Measurements from ENCODE around the gene RNF141. TPM values are rescaled to one million over a fixed set of nuclear protein-coding genes. Genes with fewer than 3 reads are reported as not detected.

Gene RNF141
- total and polyA plus RNA-seq, 12 donors, result 6.7 to 43.0 (median 34.2) TPM

DNA sequence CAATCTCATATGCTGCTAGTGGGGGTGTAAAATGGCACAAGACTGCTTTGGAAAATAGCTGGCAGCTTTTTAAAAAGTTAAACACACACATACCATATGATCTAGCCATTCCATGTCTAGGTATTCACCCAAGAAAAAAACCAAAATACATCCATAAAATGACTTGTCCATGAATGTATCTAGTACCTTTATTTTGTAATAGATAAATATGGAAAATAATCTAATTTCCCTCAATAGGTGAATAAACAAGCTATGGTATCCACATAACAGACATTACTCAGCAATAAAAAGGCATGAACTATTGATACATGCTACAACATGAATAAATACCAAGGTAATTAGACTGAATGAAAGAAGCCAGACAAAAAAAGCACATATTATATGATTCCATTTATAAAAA is 22.9 kb downstream of the RNF141 start:
- peaks cover 0 to 95% (median 20%) of the 10 kb centered on the region in 9 donors for H3K36me3 ChIP-seq

GRCh38 chr11:10515418-10515817 is 25.6 kb downstream of the RNF141 start:
- intact Hi-C loops (cut with DNase I), result loop anchor here in 8 of 10 donors (2.0 to 10.0 kb wide), 5 partner anchors 111 to 222 kb away; no protein-coding TSS in a partner anchor
- Histone ChIP-seq H3K4me1 (peaks cover 0 to 12% (median 7%) of the 10 kb centered on the region in 9 donors), H3K4me3 (no peak overlapping the region), H3K27me3 (no peaks in the 10 kb centered on the region), H3K27ac (no peak overlapping the region), H3K9me3 (no peaks in the 10 kb centered on the region), H3K36me3 (peaks cover 0 to 73% (median 4%) of the 10 kb centered on the region in 9 donors)
- 92 to 98% methylated on average over 3 of the region's 3 CpGs for WGBS, 2 donors
- DNase-seq (no peak), ATAC-seq (no peak)
- TF ChIP-seq, protein P1, sequence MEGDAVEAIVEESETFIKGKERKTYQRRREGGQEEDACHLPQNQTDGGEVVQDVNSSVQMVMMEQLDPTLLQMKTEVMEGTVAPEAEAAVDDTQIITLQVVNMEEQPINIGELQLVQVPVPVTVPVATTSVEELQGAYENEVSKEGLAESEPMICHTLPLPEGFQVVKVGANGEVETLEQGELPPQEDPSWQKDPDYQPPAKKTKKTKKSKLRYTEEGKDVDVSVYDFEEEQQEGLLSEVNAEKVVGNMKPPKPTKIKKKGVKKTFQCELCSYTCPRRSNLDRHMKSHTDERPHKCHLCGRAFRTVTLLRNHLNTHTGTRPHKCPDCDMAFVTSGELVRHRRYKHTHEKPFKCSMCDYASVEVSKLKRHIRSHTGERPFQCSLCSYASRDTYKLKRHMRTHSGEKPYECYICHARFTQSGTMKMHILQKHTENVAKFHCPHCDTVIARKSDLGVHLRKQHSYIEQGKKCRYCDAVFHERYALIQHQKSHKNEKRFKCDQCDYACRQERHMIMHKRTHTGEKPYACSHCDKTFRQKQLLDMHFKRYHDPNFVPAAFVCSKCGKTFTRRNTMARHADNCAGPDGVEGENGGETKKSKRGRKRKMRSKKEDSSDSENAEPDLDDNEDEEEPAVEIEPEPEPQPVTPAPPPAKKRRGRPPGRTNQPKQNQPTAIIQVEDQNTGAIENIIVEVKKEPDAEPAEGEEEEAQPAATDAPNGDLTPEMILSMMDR (IDR thresholded peaks at IDR 0.05), result no peak

More for the DNA sequence above, 22.9 kb downstream of the RNF141 start:
- Histone ChIP-seq H3K9me3 (no peaks in the 10 kb centered on the region), H3K4me3 (no peak overlapping the region), H3K27me3 (no peaks in the 10 kb centered on the region), H3K27ac (no peak overlapping the region), H3K4me1 (peaks cover 0 to 12% (median 7%) of the 10 kb centered on the region in 9 donors)
- TF ChIP-seq, protein P1 (IDR thresholded peaks at IDR 0.05), result no peak
- ATAC-seq, result no peak
- no peak for DNase-seq
- intact Hi-C loops (cut with DNase I), result loop anchor here in 7 of 10 donors (5.0 to 10.0 kb wide), 4 partner anchors 113 to 219 kb away; no protein-coding TSS in a partner anchor

GRCh38 chr11:10514709-10515108 is 26.3 kb downstream of the RNF141 start:
- H3K27ac ChIP-seq, result no peak overlapping the region
- peaks cover 0 to 66% (median 4%) of the 10 kb centered on the region in 9 donors for H3K36me3 ChIP-seq
- no peak for DNase-seq
- no peaks in the 10 kb centered on the region for H3K9me3 ChIP-seq
- H3K4me3 ChIP-seq, result no peak overlapping the region
- TF ChIP-seq, protein P1 (IDR thresholded peaks at IDR 0.05), result no peak
- 95% methylated on average over 2 of the region's 2 CpGs for WGBS, 2 donors
- peak in 1 of 8 donors; percentile 54 for ATAC-seq
- intact Hi-C loops (cut with DNase I), result loop anchor here in 9 of 10 donors (1.0 to 10.0 kb wide), 8 partner anchors 107 to 223 kb away; no protein-coding TSS in a partner anchor
- H3K4me1 ChIP-seq, result peaks cover 0 to 12% (median 7%) of the 10 kb centered on the region in 9 donors
- H3K27me3 ChIP-seq, result no peaks in the 10 kb centered on the region

DNA sequence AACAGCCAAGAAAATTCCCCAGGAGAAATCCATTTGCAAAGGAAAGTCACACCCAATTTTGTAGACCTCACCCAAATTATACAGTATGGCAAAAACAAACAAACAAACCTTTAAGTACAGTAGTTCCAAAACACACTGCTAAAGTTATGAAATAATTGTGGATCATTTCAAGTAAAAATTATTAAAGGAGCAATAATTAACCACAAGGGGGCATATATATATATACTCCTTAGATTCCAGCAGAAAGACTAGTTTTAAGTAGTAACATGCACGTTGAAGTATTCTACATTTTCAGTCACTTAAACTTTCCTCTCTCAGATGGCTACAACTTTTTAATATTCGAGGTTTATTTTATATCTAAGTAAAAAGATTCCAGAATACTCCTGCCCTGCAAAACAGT is 26.8 kb downstream of the RNF141 start:
- no peaks in the 10 kb centered on the region for H3K27me3 ChIP-seq
- TF ChIP-seq, protein P1 (IDR thresholded peaks at IDR 0.05), result peak; percentile 13 to 56 (median 44)
- 46 to 51% methylated on average over 2 of the region's 2 CpGs for WGBS, 2 donors
- no peak for ATAC-seq
- no peak for DNase-seq
- H3K4me3 ChIP-seq, result no peak overlapping the region
- H3K4me1 ChIP-seq, result peaks cover 0 to 12% (median 7%) of the 10 kb centered on the region in 9 donors
- H3K9me3 ChIP-seq, result no peaks in the 10 kb centered on the region
- H3K36me3 ChIP-seq, result peaks cover 0 to 61% (median 0%) of the 10 kb centered on the region in 9 donors
- intact Hi-C loops (cut with DNase I), result loop anchor here in 9 of 10 donors (1.0 to 10.0 kb wide), 7 partner anchors 107 to 223 kb away; no protein-coding TSS in a partner anchor
- H3K27ac ChIP-seq, result no peak overlapping the region
